Gastrocnemius medialis (tissue), 4 donors: Measurements from ENCODE around the gene SETBP1. TPM values are rescaled to one million over a fixed set of nuclear protein-coding genes. Genes with fewer than 3 reads are reported as not detected.

Experiments used
- ATAC-seq, 2 donors: fragments of 150-250 bp; one replicate each; pipeline ENCODE4 v1.9.1; 2016
- DNase-seq, 2 donors: peaks; one replicate each; pipeline ENCODE4 v3.0.0-alpha.2; 2019
- H3K27ac ChIP-seq, 4 donors: fragments of 200-600 bp; sonication (generic); 1 replicate in 1 of 4; 2 replicates in 3 of 4; pipeline ENCODE4 v1.5.1; 2016 to 2018; ENCODE audit warnings: mild to moderate bottlenecking in 2 of 4, moderate library complexity in 1 of 4
- H3K27me3 ChIP-seq, 3 donors: fragments of 200-600 bp; sonication (generic) in 2 of 3; 1 replicate in 1 of 3; 2 replicates in 2 of 3; pipeline versions ENCODE4 v1.5.1 to v1.6.0; 2016 to 2019; ENCODE audit warnings: mild to moderate bottlenecking in 1 of 3, moderate library complexity in 1 of 3
- H3K36me3 ChIP-seq, 2 donors: fragments of 200-600 bp; sonication (generic) in 1 of 2; one replicate each; pipeline ENCODE4 v1.5.1; 2017 to 2018
- H3K4me1 ChIP-seq, 2 donors: fragments of 200-600 bp; sonication (generic) in 1 of 2; one replicate each; pipeline ENCODE4 v1.5.1; 2016 to 2017; ENCODE audit warnings: mild to moderate bottlenecking in 2 of 2
- H3K4me3 ChIP-seq, 4 donors: fragments of 200-600 bp; sonication (generic) in 3 of 4; 1 replicate in 1 of 4; 2 replicates in 3 of 4; pipeline ENCODE4 v1.5.1; 2016 to 2019; ENCODE audit warnings: mild to moderate bottlenecking in 2 of 4
- H3K9me3 ChIP-seq, 3 donors: fragments of 200-600 bp; sonication (generic) in 2 of 3; 1 replicate in 1 of 3; 2 replicates in 2 of 3; pipeline ENCODE4 v1.5.1; 2016 to 2019
- CTCF ChIP-seq, 5 experiments: fragments of 450-650 bp in 3 of 5; fragments of 200-600 bp in 2 of 5; sonication (generic) in 2 of 5; IDR thresholded peaks in 4 of 5; conservative IDR thresholded peaks in 1 of 5; 1 replicate in 4 of 5; 2 replicates in 1 of 5; pipeline ENCODE4 v1.5.1; 2016 to 2019; ENCODE audit warnings: antibody characterized with exemption in 5 of 5, mild to moderate bottlenecking in 3 of 5, moderate library complexity in 3 of 5
- POLR2A ChIP-seq, 2 donors: fragments of 450-650 bp; IDR thresholded peaks; one replicate each; pipeline ENCODE4 v1.6.1; 2017; ENCODE audit warnings: antibody characterized with exemption in 2 of 2, mild to moderate bottlenecking in 2 of 2, moderate library complexity in 2 of 2
- in situ Hi-C, 4 donors: fragments of 200-750 bp; cut with MboI; loops; one replicate each; pipeline versions ENCODE4 v1.15.0 to v1.8.0; 2017; ENCODE audit warnings: low sequenced_read_pairs in 4 of 4
- intact Hi-C: fragments of 100-400 bp; cut with DNase I; formaldehyde crosslinking; loops from one replicate; pipeline ENCODE4 v1.15.1; 2023; ENCODE audit warnings: low total_unique reads
- total RNA-seq, 4 donors: library from RNA; depleted of rRNA; stranded (reverse); fragments of >200 nt; gene quantifications; one replicate each; pipeline versions ENCODE4 v1.1.0 to v1.2.3, GENCODE V29; 2016

SETBP1 gene
- total RNA-seq, 4 donors from 2014 or later, result 9.2 to 20.0 (median 15.3) TPM

DNA sequence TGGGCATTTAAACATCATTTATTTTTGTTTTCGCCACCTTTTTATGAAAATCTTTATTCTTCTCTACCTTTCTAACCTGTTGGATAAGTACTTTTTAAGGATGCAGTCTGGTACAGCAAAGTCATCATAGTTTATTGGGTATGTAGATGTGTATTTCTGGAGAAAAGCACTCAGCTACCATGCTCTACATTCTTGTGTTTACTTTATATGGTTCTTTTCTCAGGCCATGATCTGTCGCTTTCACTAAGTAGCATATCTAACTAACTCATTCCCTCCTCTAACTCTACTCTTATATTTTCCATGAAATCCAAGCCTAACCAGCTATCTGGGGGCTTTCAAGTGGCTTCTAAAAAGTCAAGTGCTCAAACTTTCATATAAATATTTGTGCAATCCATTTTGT is 25.3 kb upstream of the SETBP1 start:
- H3K4me3 ChIP-seq, result no peak overlapping the region
- H3K9me3 ChIP-seq, result no peaks in the 10 kb centered on the region
- intact Hi-C loops (no loop called here), in situ Hi-C loops (loop anchor here in 1 of 4 donors (25.0 kb wide), 1 partner anchor 557 kb away; no protein-coding TSS in a partner anchor)
- no peaks in the 10 kb centered on the region for H3K27me3 ChIP-seq
- TF ChIP-seq CTCF (IDR thresholded peaks at IDR 0.05 in 4 of 5, conservative IDR thresholded peaks at IDR 0.05 in 1 of 5), result no peak
- no peak for TF ChIP-seq POLR2A (IDR thresholded peaks at IDR 0.05)
- ATAC-seq (no peak), DNase-seq (no peak)
- H3K4me1 ChIP-seq, result no peaks in the 10 kb centered on the region
- H3K36me3 ChIP-seq, result no peaks in the 10 kb centered on the region
- H3K27ac ChIP-seq, result no peak overlapping the region

DNA sequence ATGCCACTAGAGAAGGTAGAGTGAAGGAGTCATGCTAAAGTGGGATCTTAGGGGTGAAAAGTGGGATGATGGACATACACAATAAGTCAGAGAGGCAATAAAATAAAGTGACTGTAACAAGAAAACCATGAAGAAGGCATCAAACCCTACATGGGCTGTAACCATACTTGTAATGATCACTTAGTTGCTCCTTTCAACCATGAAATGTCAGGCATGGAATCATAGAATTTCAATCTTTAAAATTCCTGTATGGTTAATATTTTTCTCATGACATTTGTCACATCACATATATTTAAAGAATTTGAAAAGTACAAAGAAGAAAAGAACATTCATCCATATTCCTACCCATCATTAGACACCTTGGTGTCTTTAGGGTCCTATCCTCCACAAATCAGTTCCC is 20.9 kb upstream of the SETBP1 start:
- H3K9me3 ChIP-seq, result no peaks in the 10 kb centered on the region
- no peaks in the 10 kb centered on the region for H3K4me1 ChIP-seq
- in situ Hi-C loops (loop anchor here in 1 of 4 donors (25.0 kb wide), 1 partner anchor 553 kb away; no protein-coding TSS in a partner anchor), intact Hi-C loops (no loop called here)
- TF ChIP-seq POLR2A (IDR thresholded peaks at IDR 0.05) (no peak), CTCF (IDR thresholded peaks at IDR 0.05 in 4 of 5, conservative IDR thresholded peaks at IDR 0.05 in 1 of 5) (no peak)
- DNase-seq, result no peak
- no peak overlapping the region for H3K4me3 ChIP-seq
- ATAC-seq, result no peak
- no peaks in the 10 kb centered on the region for H3K27me3 ChIP-seq
- no peaks in the 10 kb centered on the region for H3K36me3 ChIP-seq
- no peak overlapping the region for H3K27ac ChIP-seq

- intact Hi-C loops (no loop called here), in situ Hi-C loops (loop anchor here in 1 of 4 donors (25.0 kb wide), 1 partner anchor 544 kb away; no protein-coding TSS in a partner anchor)
- no peaks in the 10 kb centered on the region for H3K4me1 ChIP-seq
- TF ChIP-seq POLR2A (IDR thresholded peaks at IDR 0.05) (no peak), CTCF (IDR thresholded peaks at IDR 0.05 in 4 of 5, conservative IDR thresholded peaks at IDR 0.05 in 1 of 5) (no peak)
- H3K36me3 ChIP-seq, result no peaks in the 10 kb centered on the region
- H3K27me3 ChIP-seq, result no peaks in the 10 kb centered on the region
- H3K9me3 ChIP-seq, result no peaks in the 10 kb centered on the region
- ATAC-seq (no peak), DNase-seq (no peak)
- no peak overlapping the region for H3K4me3 ChIP-seq
- H3K27ac ChIP-seq, result no peak overlapping the region
Observed at GRCh38 chr18:44668270-44668975, 12.3 kb upstream of the SETBP1 start.

GRCh38 chr18:44671914-44672313 is 8.8 kb upstream of the SETBP1 start:
- TF ChIP-seq POLR2A (IDR thresholded peaks at IDR 0.05) (no peak), CTCF (IDR thresholded peaks at IDR 0.05 in 4 of 5, conservative IDR thresholded peaks at IDR 0.05 in 1 of 5) (no peak)
- DNase-seq (no peak), ATAC-seq (no peak)
- intact Hi-C loops, result no loop called here
- H3K36me3 ChIP-seq, result no peaks in the 10 kb centered on the region
- no peak overlapping the region for H3K27ac ChIP-seq
- in situ Hi-C loops, result loop anchor here (10.0 to 25.0 kb wide), 4 partner anchors 223 to 713 kb away; no protein-coding TSS in a partner anchor
- H3K27me3 ChIP-seq, result no peaks in the 10 kb centered on the region
- no peak overlapping the region for H3K4me3 ChIP-seq
- H3K9me3 ChIP-seq, result no peaks in the 10 kb centered on the region
- no peaks in the 10 kb centered on the region for H3K4me1 ChIP-seq
